ENCODE data around the gene DENND1A.
"Not testable (repeated sequence)": the region's sequence is repeated elsewhere in the genome, so short reads cannot be mapped to it uniquely, and the experiment has no call there.

The DENND1A gene

DNA sequence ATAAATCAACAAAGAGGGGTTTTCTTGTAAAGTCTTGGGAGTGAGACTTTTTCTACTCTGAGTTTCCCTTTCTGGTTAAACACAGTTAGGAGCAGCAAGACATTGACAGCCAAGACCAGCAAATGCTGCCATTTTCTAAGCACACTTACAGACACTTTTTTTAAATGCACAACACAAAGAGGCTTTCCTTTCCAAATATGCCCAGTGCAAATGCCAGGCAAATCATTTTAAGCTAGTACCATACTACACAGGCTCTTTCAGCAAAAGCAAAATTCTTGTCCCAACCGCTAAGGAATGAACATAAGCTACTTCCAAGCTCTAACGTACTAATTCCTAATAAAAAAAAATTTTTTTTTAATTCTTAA is 68.2 kb downstream of the DENND1A start:
- no peak for DNase-seq

DNA sequence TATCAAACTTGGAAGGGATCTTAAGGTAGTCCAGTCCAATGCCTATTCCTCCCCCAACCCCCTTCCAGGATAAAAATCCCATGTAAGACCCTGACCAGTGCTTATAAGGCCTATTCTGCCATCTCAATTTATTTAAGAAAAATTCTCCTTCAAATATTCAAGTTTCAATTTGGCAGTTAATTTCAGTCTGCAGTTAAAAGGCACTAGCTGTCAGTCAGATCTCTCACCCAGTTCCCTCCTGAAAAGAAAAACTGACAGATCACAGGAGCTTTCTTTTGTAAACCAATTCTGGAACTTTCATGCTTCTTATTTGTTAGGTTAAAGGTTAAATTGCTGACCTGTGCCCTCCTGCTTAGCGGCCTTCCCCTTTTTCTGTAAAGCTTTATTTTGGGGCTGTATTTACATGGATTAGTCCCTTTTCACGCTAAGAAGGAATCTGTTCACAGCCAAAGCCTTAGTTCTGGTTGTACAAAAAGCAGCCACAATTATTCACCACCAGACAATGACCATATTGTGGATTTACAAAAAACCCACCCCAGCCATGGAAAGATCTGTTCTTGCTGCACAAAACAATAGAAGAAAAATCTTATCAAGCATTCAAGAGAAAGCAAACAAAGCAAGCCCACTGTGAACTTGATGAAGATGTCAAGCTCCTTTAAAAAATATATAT is 68.7 kb downstream of the DENND1A start:
- DNase-seq = no peak

DNA sequence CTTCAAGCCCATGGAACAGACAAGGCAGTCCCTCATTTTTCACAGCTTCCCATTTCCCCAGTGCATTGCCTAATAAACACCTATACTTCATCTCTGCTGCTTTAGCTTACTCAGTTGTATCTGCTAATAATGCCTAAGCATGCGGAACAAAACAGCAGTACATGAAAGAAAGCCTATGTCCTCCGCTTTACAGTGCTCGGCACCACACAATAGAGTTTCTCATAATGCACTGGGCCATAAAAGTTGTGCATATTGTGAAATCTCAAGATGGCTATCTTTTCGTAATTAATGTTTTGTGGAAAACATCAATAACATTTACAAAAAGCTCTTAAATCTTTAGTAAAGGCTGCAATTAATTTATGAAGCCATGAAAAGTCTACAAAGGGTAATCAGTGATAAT is 69.3 kb downstream of the DENND1A start:
- no peak for DNase-seq

DNA sequence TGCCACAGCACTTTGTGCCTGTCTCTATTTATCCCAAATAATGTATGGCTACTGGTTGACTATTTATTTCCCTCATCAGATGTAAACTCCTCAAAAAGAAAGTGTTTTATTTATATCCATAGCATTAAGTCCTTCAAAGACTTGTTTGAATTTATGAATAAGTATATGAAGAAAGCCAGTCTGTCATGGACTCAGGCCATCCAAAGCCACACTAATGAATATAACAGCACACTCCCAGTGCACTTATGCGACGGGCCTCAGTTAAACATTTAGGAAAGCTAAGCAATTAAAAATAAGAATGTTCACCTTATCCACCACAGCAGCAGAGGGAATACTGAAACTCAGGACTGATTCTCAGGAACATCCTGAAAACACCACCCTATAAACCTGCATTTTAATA is 77.5 kb downstream of the DENND1A start:
- DNase-seq = no peak

DNA sequence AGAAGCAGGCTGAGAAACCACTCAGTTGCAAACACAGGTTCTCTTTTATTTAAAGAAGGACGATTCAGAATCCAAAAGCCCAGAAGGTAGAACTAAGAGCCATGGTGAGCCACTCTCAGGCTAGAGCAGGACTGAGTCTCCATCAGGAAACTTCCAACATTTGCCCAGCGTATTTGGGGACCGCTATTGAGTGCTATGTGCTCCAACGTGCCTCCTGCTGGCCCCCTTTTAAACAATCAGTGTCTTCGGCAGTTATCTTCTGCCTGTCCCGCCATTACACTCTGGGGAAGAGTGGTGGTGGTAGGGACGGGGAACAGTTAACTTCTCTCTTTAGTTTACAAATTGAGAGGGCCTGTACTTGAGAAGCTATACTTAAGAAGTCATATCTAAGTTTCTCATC is 78.1 kb downstream of the DENND1A start:
- no peak for DNase-seq

DNA sequence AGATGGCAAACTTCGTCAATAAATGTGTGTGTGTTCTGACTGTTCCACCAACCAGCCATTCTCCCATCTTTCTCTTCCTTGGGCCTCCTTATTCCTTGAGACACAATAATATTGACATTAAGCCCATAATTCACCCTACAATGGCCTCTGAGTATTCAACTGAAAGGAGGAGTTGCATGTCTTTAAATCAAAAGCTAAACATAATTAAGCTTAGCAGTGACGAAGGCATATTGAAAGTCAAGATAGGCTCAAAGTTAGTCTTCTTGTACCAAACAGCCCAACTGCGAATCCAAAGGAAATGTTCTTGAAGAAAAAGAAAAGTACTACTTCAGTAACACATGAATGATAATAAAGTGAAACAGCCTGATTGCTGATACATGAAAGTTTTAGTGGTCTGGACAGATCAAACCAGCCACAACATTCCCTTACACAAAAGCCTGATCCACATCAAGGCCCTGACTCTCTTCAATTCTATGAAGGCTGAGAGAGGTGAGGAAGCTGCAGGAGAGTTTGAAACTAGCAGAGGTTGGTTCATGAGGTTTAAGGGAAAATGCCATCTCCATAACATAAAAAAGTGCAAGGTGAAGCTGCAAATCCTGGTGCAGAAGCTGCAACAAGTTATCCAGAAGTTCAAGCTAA is 81.4 kb downstream of the DENND1A start:
- no peak for DNase-seq

DNA sequence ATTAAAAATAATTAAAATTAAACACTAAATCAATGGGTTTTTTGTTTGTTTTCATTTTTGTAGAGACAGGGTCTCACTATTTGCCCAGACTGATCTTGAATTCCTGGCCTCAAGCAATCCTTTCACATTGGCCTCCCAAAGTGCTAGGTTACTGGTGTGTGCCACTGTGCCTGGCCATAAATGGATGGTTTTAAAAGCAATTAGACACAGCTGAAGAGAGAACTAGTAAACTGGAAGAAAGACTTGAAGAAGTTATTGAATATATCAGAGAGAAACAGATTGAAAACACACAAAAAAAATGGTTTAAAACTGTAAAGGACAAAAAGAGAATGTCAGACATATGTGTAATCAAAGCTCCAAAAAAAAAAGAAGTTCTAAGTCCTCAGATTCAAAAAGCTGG is 83.0 kb downstream of the DENND1A start:
- DNase-seq = no peak

DNA sequence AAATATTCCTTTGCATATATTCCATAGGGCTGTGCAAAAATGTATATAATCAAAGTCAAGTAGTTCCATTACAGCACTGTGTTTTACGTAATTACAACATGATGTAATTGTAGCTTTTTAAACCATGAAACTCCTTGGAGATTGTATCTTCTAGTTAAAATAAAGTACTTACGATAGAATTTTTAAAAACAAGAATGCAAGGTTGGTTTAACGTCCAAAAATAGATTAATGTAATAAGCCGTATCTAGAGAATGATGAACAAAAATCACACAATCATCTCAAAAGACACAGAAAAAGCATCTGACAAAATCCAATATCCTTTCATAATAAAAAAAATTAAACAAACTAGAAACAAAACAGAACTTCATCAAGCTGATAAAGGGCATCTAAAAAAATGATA is 86.2 kb downstream of the DENND1A start:
- DNase-seq = no peak

DNA sequence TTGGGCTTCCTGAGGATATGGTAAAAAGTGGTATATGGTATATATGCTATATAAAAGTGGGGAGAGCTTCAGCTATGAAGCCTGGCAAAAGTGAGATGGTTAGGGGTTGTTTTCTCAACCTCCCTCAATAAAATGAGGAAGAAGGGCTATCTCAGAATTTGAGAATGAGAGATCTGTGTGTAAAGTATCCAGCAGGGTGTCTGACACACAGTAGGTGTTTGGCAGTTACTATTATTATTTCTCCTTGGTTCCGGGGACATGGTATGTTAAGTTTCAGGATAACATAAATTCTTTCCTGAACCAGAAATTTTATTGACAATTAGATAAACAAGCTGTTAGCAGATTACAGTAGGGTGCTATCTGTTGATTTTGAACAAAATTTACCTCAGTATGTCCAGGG is 94.1 kb downstream of the DENND1A start:
- DNase-seq = no peak

DNA sequence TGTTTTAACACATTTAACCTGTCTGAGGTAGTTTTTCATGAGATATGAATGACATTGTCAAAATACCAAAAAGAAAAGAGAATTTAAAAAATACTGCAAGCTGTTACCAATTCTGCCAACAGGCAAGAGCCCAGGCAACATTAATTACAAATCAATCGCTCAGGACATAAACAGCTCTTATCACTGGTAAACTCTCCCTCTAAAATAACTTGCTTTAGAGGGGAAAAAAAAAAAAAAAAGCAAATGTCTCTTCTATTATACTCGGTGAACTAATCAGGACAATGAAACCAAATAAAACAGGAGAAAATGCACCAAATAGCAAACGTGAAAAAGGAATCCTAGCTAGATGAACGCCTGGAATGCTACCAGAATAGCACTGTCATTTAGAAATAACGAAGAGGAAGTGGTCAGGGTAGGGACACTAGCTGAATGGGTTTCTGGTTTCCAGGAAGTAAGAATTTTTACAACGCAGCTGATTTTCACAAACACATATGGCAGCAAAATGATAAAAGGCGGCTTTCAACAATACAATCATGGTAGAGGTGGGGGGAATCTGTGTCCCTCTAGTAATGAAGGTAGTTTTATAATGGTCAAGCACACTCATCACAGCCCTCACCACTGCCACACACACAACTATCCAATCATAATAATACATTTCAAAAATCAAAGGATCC is 94.9 kb downstream of the DENND1A start:
- no peak for DNase-seq

DNA sequence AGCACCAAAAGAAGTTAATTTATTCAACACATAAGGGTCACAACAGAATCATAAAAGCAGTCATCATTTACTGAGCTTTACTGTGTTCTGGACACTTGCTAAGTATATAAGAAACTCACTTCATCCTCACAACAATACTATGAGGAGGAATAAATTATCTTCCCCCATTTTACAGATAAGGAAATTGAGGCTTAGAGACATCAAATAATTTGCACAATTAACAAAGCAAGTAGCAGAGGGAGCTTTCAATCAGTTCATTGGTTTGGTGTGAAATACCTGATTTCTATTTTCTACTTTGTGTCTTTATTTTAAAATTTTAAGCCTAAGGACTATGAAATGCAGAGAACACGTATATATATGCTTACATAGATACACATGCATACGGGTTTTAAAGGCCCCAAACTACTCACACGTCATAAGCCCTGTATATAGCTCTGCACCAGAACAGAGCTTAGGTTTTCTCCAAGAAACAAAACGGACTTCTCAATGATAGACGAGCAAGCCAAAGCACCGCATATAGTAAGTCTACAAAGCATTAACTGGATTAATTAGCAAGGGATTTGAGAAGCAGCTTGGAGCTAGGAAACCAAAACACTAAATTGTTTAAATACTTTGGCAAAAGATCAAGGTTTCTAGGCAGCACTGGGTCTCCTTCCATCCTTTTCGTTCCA is 95.6 kb downstream of the DENND1A start:
- no peak for DNase-seq

DNA sequence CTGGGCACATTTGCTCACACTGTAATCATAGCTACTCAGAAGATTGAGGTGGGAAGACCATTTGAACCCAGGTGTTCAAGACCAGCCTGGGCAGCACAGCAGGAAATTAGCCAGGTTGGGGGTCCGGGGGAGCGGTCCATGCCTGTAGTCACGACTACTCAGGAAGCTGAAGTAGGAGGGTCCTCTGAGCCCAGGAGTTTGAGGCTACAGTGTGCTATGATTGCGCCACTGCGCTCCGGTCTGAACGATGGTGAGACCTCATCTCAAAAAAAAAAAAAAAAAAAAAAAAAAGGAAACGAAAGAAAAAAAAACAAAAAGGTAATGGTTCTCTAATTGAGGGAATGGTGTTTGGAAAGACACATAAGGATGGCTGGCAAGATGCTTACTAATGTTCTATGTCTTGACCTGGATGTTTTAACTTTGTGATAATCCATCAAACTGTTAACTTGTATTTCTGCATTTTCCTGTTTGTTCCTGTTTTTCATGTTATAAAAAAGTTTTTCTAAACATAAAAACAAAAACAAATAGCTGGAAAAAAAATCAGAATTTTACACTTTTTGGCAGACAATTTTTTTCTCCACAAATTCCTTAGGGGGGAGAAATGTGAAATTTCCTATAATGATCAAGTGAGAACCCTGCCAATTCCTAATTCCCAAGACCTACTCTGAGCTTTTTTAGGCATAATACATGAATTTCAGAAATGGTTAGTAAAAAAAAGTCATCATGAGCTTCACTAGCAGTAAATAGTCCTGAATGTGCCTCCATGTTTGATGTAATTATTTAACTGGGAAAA is 96.9 kb downstream of the DENND1A start:
- no peak for DNase-seq

DNA sequence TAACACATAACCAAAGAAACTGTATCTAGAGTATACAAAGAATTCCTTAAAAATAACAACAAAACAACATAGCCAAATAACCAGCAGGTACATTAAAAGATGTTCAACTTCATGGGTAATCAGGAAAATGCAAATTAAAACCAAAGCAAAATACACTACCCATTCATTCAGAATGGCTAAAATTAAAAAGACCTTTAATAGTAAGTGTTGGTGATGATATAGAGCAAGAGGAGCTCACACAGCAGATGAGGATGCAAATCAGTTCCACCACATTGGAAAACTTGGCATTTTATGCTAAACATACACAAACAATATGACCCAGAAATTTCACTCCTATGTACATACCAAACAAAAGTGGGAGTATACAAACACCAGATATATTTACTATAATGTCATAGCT is 97.8 kb downstream of the DENND1A start:
- DNase-seq = no peak

DNA sequence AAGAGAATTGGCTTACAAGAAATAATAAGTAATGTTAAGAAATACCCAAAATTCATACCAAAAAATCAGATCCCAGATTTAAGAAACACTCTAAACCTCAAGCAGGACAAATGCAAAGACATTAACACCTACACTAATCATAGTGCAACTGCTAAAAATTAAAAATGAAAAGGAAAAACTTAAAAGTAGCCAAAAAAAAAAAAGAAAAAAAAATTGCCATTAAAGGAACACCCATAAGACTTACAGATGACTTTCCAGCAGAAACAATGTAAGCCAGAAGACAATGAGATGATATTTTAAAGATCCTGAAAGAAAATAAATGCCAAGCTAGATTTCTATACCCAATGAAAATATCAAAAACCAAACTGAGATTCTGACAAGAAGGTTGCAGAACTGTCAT is 101.5 kb downstream of the DENND1A start:
- no peak for DNase-seq

DNA sequence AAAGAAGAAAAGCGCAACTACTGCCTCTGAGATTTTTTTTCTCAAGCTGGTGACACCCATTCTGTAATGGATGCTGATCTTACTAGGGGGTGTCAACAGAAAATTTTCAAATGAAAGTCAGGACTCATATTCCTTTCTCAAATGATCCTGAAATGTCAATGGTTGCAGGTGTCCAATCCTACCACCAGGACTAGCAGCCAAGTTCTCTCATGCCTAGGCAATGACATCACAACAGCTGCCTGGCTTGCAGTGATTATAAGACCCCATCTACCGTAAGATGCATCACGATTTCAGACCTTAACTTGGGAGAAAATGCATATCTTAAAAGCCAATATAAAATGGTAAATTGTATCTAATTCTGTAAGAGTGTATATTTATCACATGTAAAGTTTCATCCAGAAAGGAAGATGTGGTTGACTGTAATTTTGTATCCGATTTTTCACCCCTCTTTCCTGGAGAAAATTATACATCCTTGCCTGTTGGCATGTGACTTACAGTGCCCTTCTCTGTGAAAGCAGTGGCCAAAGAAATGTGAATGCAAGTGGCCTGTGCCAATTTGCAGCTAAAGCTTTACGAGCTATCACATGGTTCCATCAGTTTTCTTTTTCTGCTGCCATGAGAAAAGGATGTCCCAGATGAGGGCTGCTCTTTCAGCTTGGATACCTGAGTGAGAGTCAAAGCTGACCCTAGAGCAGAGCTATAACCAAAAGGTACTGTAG is 104.4 kb downstream of the DENND1A start:
- DNase-seq = no peak

DNA sequence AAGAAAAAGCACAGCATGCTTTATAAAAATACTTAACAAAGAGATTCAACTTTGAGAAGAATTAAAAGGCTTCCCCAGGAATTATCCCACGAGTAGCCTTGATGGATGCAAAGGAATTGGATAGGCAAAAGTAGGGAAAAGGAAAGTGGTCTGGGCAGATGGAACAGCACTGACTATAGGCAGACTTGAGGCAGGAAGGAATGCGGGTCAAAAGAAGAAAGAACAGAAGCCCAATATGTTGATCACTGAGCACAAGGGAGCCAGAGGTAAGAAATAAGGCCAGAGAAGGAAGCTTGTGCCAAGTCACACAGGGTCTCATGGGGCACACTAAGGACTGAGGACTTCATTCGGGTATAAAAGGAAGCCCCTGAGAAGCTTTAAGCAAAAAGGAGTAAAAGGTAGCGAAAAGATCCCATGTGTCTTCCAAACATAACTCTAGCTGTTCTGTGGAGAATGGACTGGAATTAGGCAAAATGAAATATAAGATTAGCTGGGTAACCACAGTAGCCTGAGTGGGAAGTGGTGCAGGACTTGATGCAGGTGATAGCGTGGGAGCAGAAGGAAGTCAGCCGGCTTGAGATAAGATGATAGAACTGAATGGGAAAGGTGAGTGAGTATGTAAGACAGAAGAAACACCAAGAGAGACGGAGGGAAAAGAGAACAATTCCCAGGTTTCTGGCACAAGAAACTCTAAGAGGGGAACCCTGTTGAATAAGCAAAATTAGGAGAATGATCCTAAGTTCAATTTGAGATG is 106.6 kb downstream of the DENND1A start:
- DNase-seq = no peak

DNA sequence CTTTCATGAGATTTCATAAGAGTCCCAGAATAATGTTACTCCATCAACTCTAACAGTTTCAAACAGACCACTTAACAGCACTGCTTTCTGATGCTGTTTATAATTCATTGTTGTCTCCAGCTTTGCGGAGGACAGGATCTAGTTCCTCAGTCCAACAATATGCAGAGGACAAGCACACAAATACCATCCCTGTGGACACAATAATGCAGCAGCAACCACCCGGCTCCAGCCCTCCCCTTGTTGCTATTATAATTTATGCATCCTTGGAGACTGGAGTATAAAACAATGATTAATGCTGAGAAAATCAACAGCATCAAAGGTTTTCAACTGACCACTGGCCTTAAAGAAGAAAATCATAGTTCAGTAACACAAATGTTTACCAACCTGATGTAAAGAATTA is 108.3 kb downstream of the DENND1A start:
- DNase-seq = no peak

DNA sequence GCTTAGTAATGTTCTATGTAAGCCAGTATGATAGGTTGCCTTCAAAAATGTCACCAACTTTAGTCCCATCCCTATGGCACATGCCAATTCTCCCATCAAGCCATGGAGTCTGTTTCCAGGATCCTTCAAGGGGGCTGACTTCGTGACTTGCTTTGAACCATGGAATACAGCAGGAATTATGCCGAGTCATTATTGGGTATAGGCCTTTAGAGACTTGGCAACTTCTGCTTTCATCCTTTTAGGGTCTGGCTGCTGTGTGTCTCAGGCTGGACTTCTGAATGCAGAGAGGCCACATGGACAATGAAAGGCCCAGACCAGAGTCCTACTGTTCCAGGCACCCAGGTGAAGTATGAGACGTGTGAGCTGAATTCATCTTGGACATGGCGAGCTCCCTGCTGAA is 109.8 kb downstream of the DENND1A start:
- DNase-seq = no peak

DNA sequence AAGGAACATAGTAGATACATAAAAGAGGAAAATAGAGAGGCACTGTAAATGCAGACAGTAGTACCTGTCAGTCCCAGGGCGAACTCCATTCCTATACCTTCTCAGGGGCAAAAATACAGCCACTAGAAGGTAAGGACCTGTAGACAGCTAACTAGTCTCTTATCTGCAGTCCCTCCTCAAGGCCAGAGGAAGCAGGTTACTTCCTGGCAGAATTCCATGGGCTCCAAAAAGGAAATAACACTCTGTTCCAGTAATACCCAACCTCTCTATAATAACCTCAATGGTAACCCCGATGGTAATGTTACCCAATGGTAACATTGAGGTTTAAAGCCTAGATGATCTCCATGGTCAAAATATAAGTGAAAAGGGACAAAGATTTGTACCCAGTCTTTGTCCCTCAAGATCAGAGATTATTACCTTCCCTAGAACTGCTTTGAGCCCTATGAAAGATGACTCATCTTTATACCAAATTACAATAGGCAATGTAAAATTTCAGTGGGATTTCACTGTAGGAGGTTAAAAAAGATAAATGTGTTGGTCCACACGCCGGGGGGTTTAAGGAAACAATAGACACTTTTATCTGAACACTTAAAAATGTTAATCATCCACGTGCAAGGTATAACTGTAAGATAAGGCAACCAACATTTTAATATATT is 113.0 kb downstream of the DENND1A start:
- DNase-seq = no peak

DNA sequence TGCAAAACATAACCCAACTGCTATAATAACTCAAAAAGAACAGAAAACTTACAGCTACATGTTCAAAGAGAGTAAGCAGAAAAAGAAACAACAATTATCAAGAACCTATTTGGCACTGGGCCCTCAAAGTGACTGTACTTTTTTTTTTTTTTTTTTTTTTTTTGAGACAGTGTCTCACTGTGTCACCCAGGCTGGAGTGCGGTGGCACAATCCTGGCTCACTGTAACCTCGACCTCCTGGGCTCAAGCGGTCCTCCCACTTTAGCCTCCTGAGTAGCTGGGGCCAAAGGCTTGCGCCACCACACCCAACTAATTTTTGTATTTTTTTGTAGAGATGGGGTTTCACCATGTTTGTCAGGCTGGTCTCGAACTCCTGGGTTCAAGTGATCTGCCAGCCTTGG is 114.1 kb downstream of the DENND1A start:
- not testable (repeated sequence) for DNase-seq

DNA sequence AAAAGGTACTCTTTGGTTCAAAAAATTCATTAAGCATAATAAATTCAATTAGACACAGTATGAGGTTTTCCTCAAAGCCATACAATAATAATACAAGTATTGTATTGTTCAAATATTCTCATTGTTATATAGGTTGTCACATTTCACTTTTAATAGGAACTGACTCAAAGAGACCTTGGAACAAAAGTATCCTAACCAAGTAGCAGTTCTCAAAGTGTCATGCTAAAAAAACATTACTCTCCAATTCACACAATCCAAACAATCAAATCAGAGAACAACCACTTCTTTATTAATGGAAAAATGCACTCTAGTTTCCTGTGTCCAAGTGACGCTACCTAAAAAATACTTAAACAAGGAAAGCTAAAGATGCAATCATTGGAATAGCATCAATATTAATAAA is 115.4 kb downstream of the DENND1A start:
- DNase-seq = no peak

All from NCI-H2107 (cell line).